Liver (tissue), 3 donors: ENCODE results near the gene NYAP1.

Source experiments
- HNF4A ChIP-seq, 2 donors: conservative IDR thresholded peaks; 2 replicates each; pipeline ENCODE4 v1.6.1; 2016; ENCODE audit warnings: antibody characterized with exemption in 2 of 2, mild to moderate bottlenecking in 2 of 2
- JUND ChIP-seq, 2 donors: IDR thresholded peaks; 2 replicates each; pipeline ENCODE4 v1.6.1; 2016; ENCODE audit warnings: antibody characterized with exemption in 2 of 2
- RAD21 ChIP-seq, 2 donors: IDR thresholded peaks; 2 replicates each; pipeline ENCODE4 v1.6.1; 2016; ENCODE audit warnings: antibody characterized with exemption in 2 of 2, mild to moderate bottlenecking in 2 of 2
- TAF1 ChIP-seq: conservative IDR thresholded peaks from 2 replicates; pipeline ENCODE4 v1.6.1; 2016; ENCODE audit warnings: antibody characterized with exemption, mild to moderate bottlenecking
- TF ChIP-seq, protein P1 (sequence below): fragments of 150-350 bp; IDR thresholded peaks from 2 replicates; pipeline ENCODE4 v1.5.1; 2017; ENCODE audit warnings: improper control_type of control experiment, low read depth, low read length; ENCODE audit not compliant: missing input control
- TF ChIP-seq, protein P2 (sequence below): IDR thresholded peaks from 2 replicates; pipeline ENCODE4 v1.6.1; 2016; ENCODE audit warnings: antibody characterized with exemption
- TF ChIP-seq, protein P3 (sequence below): IDR thresholded peaks from 2 replicates; pipeline ENCODE4 v1.6.1; 2016; ENCODE audit warnings: antibody characterized with exemption, mild to moderate bottlenecking
- donor health status: healthy.
- donor health status: healthy.

DNA sequence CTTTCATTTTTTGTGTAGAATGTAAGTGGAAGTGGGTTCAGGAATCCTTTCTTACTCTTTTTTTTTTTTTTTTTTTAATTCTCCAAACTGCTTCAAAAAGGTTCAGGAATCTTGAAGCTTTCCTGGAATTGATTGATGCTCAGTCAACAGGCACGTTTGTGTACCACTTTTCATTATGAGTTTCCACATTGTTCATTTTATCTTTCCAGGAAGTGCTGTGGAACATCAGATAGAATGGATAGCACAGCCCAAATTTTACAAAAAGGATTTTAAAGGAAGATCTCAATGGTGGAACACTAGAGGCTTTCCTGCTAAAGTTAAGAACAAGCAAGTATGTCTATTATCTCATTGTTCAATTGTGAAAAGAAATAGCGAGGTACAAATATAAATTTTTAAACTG, 45.6 kb upstream of the NYAP1 start:
- TF ChIP-seq, protein P1, sequence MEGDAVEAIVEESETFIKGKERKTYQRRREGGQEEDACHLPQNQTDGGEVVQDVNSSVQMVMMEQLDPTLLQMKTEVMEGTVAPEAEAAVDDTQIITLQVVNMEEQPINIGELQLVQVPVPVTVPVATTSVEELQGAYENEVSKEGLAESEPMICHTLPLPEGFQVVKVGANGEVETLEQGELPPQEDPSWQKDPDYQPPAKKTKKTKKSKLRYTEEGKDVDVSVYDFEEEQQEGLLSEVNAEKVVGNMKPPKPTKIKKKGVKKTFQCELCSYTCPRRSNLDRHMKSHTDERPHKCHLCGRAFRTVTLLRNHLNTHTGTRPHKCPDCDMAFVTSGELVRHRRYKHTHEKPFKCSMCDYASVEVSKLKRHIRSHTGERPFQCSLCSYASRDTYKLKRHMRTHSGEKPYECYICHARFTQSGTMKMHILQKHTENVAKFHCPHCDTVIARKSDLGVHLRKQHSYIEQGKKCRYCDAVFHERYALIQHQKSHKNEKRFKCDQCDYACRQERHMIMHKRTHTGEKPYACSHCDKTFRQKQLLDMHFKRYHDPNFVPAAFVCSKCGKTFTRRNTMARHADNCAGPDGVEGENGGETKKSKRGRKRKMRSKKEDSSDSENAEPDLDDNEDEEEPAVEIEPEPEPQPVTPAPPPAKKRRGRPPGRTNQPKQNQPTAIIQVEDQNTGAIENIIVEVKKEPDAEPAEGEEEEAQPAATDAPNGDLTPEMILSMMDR = no peak
- TF ChIP-seq RAD21 (IDR thresholded peaks at IDR 0.05) (no peak), JUND (IDR thresholded peaks at IDR 0.05) (no peak), HNF4A (conservative IDR thresholded peaks at IDR 0.05) (no peak), TAF1 (no peak)
- TF ChIP-seq, protein P2, sequence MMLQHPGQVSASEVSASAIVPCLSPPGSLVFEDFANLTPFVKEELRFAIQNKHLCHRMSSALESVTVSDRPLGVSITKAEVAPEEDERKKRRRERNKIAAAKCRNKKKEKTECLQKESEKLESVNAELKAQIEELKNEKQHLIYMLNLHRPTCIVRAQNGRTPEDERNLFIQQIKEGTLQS = no peak
- TF ChIP-seq, protein P3, sequence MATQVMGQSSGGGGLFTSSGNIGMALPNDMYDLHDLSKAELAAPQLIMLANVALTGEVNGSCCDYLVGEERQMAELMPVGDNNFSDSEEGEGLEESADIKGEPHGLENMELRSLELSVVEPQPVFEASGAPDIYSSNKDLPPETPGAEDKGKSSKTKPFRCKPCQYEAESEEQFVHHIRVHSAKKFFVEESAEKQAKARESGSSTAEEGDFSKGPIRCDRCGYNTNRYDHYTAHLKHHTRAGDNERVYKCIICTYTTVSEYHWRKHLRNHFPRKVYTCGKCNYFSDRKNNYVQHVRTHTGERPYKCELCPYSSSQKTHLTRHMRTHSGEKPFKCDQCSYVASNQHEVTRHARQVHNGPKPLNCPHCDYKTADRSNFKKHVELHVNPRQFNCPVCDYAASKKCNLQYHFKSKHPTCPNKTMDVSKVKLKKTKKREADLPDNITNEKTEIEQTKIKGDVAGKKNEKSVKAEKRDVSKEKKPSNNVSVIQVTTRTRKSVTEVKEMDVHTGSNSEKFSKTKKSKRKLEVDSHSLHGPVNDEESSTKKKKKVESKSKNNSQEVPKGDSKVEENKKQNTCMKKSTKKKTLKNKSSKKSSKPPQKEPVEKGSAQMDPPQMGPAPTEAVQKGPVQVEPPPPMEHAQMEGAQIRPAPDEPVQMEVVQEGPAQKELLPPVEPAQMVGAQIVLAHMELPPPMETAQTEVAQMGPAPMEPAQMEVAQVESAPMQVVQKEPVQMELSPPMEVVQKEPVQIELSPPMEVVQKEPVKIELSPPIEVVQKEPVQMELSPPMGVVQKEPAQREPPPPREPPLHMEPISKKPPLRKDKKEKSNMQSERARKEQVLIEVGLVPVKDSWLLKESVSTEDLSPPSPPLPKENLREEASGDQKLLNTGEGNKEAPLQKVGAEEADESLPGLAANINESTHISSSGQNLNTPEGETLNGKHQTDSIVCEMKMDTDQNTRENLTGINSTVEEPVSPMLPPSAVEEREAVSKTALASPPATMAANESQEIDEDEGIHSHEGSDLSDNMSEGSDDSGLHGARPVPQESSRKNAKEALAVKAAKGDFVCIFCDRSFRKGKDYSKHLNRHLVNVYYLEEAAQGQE = no peak
